ENCODE results near the gene MRPS5.
A peak's percentile ranks its signal among the peaks of the same experiment; 100 is the strongest.

Gene MRPS5

DNA sequence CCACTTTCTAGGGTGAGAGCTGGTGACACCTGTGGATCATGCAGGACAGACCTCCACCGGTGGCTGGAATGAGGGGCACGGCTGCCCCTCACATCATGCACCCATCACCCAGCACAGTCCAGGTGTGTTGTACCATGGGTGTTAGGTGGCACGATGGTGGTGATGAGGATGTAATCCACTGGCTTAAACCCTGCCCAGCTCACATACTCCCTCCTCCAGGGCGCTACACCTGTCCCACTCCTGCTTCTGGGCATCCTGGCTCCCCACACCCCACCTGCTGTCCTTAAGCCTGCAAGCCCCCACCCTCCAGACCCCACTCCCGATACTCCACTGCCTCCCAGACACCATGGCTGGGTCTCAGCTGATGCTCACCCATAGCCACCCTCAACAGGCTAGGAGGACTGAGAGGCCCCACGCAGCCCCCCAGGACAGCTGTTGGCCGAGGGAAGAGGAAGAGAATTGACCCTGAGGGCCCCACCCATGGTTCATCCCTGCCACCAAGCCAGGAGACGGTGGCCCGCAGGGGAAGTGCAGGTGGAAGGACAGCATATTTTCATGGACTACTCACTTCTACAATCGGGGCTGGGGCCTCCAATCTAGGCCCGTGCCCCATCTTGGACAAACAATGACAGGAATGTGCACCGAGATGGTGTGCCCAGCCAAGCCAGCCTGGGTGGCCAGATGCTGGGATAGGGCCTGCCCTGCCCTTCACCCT is 61.8 kb downstream of the MRPS5 start:
- DNase-seq, result no peak

DNA sequence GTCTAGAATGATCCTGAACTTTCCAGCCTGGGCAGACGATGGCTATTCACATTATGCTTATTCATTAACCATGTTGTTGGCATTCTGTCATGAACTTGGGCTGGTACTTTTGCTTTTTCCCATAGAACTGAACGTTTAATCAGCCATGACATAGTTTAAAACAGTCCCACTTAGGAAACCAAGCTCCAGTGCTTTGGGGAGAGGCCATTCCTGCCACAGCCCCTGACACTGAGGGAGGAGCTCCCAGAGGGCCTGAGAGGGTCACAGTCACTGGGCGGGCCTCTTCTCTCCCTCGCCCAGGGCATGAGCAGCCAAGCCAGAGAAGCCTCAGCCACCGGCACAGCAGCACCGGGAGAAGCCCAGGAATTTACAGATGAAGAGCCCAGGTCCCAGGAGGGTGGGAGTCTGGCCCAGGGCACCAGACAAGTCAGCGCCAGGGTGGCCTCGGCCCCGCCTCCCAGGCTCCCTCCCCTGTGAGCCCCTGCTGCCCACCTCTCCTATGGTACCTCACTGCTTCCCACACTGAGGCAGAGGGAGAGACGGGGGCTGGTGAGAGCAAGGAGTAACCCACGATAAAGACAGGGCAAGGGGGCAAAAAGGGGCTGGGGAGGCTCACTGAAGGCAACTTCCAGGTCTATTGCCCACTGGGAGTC is 62.5 kb downstream of the MRPS5 start:
- DNase-seq, result no peak

DNA sequence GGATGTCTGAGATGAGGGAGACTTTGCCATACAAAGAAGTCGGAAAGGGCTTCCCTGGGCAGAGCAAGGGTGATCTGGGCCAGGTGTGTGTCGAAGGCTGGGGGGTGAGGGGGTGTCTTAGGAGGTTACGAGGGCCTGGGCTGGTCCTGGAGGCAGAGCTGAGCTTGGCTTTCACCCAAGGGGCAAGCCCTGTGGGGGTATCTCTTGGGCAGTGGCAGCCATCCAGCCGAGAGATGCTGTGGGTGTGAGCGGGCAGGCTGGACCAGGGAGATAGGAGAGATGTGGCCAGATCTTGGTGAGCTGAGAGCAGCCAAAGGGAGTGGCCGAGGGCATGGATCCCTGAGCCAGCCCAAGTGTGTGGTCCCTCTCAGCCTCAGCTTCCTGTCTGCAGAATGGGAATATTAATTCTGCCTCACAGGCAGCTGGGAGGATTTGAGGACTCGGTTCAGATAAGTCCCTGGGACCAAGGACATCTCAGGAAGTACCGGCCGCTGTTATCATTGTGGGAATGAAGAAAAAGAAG is 63.1 kb downstream of the MRPS5 start:
- DNase-seq, result no peak

DNA sequence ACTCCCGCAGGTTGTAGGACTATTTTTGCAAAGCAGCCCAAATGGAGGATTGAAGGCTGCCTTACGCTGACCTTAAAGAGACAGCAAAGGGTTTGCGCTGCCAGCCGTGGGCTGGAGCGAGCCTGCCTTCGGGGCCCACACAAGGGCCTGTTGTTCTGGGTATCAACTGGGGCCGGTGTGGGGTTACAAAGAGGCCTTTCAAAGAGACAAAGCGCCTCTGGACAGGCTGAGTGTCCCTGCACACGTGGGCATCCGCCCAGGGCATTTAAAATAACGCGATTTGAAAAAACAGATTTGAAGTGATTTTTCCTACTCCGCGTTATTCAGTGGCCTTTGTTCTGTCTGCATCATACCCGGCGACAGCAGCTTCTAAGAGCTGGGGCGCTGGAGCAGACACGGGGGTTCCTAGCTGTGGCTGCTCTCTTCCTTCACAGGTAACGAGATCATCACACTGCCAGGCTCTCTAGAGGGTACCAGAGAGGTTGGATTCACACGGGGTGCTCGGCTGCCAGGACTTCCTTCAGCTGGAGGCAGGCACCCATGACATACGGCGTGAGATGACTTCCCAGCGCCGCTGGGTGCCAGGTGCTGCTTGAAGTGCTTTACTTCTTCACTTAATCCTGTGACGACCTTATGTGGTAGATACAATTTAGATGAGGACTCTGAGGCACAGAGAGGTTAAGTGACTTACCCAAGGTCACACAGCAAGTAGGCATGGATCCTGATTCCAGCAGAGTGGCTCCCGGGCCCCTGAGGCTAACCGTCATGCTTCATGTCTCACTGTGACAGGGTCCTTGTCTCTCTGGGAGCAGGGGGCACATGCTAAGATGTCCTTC is 63.9 kb downstream of the MRPS5 start:
- DNase-seq, result no peak

DNA sequence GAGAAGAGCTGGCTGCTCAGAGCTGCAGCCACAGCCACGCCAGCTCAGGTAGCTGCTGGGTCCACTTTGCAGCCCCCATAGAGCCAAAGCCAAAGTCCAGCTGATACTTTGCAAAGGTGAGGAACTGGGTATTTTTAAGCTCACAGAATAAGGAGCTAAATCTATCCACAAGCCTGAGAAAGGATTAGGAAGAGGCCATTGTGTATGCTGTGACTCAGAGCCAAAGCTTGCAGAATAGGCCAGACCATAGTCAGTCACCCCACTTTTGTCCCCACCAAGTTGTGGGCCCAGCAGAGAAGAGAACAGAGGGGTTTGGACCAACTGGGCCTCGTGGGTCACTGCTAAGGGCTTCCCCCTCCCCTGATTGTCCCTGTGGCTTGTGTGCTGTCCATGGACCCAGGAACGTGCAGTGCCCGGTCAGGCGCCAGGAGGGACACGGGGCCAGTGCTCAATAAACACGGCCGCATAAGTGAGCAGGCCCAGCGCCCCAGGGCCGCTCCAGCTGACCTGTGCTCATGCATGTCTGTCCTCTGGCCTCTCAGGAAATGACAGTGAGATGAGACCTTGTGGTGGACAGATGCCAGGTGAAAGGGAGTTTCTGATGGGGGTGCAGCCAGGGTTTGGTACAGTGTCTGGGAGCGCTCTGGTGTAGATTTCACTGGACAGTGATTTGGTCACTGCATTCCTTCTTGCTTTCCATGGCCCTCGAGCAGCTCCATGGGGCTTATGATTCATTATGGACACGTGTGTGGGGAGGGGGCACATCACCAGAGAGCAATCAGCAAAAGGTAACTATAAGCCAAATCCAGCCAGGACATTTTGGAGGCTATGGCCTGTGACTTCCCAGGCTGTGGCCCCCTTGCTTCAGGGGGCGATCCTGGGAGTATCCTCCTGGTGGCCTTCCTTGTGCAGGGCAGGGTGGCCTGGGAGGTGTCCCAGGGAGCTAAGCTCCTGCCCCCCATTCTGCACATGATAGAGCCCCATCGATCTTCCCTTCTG is 64.8 kb downstream of the MRPS5 start:
- no peak for DNase-seq

DNA sequence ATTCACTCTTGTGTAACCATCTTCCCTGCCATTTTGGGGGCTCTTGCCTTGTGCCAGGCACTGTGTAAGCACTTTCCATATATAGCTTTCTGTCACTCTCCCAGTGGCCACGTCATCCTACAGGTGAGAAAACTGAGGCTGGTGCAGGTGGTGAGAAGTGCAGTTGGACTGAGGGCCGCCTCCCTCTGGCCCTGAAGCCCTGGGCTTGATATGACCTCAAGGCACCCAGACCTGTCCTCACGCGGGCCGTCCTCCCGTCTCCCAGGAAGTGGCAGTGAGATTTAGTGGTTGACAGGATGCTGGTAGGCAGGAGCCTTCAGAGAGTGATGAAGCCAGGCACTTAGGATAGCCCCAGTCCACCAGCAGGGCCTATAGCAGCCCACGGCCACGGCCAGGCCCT is 65.6 kb downstream of the MRPS5 start:
- no peak for DNase-seq

DNA sequence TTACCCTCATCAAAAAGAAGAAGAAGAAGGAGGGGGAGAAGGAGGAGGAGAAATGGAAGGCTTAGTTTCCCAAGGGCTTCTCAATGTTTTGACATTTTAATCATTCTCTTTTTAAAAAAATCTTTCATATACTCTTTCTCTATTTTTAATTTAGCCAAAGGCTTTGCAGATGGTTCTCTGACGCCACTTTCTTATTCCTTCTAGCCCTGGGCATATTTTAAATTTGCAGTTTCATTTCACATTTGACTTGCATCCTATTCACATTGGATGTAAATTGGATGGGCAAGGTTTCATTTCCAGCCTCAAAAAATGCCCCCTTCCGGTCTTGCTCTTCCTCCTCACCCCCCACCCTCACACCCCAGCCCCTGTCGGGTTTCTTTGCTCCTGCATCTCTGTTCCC is 66.3 kb downstream of the MRPS5 start:
- DNase-seq, result no peak

DNA sequence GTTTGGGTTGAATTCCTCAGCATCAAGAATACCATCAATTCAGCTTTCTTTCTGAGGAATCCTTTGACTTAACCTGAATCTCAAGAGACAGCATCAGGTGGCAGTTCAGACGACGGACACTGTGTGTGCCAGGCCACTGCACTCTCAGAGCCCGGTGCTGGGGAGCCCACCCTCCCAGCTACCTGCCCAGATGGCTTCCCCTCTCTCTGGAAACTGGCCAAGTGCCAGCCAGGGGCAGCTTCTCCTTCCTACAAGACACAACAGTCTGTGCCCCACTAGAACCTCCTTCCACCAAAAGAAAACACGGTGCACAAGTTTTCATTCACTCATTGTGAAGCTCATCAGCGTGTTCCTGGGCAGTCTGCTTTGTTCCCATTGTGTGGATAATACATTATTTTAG is 67.6 kb downstream of the MRPS5 start:
- DNase-seq, result peak in 1 of 6 experiments; percentile 17

DNA sequence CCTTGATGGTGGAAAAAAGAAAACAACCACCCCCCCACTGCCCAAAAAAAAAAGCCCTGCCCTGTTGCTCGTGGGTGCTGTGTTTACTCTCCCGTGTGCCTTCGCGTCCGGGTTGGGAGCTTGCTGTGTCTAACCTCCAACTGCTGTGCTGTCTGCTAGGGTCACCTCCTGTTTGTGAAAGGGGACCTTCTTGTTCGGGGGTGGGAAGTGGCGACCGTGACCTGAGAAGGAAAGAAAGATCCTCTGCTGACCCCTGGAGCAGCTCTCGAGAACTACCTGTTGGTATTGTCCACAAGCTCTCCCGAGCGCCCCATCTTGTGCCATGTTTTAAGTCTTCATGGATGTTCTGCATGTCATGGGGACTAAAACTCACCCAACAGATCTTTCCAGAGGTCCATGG is 68.1 kb downstream of the MRPS5 start:
- DNase-seq, result peak in 4 of 6 experiments; percentile 7 to 40 (median 19)

DNA sequence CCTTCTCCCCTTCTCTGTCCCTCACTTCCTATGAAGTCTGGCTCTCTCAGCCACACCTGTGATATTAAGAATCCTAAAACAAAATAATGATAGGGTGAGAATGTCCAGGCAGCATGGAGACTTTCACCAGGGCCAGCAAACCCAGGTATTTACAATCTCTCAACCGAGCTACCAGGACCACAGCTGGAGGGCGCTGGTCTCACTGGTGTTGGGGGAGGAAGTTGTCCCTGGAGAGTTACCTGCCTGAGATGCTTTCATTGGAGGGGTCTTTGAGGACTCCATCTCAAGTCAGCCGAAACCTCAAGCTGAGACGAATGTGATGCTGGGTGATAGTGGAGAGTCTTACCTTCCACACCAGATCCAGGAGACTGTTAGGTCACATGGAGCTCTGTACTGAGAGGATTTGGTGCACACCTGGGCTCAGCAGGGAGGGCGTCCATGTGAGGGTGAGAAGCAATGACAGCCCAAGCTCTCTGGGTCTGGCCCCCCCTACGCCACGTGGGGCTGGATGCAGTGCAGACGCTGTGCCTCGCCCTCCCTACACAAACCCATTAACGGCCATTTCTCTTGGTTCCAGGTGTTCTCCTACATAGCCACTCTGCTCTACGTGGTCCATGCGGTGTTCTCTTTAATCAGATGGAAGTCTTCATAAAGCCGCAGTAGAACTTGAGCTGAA is 68.7 kb downstream of the MRPS5 start:
- peak in 1 of 6 experiments; percentile 14 for DNase-seq

DNA sequence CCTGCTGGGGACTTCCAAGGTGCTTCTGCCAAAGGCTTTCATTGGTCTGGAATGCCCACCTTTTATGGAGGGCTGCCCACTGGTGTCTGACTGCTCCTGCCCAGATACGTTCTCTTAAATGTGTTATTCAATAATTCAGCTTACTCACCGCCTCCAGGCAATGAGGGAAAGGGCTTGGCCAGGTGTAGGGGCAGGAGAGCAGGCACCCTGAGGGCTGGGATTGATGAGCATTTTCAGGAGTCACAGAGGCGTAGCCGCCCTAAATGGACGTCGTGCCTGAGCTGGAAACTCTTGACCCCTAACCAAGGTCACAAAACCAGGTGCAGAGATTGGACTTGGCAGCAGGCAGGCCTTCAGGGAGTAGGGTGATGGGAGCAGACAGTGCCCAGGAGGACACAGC is 69.3 kb downstream of the MRPS5 start:
- DNase-seq, result no peak

DNA sequence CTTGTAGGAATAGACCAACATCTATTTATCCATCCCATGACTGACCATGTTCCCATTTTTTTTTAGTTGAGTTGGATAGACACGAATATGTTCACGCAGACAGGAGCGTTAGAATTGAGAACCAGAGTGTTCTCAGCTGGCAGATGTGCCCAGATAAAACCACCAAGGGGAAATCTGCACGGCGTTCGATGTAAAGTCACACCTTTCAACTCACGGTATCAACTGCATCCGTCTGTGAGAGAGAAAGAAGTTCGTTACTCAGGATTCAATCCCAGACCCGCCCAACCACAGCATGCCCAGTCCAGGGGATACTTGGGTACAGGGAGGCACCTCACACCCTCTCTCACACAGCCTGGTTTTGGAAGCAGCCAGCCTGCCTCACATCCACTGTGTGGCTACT is 70.0 kb downstream of the MRPS5 start:
- no peak for DNase-seq

DNA sequence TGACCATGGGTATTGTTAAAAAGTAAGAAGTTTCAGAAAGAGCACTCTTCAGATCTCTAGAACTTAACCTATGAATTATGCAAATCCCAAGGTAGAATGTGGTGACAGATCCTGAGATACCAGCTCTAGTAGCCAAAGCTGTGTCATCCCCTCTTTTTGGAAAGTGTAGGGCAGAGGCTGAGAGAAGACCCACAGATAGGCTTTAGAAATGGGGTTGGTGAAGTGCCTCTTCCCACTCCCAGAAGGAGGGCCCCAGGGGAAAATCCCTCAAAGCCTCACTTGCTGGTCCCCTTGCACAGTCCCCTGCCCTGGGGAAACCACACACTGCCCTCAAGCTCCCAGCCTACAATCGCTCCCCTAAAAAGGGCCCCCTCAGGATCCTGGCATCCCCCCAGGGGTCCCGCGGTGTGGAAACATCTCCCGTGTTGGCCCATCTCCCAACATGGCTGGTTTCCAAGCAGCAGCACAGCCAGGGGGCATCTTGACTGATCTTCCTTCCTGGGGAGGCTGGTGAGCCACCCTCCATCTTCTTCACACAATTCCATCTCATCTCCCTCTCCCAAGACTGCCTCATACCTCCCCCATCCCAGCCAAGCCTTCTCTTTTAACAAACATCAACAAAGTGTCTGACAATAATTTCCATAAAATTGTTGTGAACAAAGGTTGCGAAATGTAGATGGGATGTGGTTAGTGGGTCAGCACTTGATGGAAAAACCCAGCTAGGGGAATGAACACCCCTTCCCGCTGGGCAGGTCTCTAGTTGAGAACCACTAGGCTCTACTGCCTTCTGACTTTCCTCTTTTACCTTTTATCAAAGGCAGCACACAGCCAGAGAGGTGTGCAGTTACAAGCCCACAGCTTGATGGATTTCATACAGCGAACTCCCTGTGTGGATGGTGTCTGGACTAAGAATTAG is 71.0 kb downstream of the MRPS5 start:
- no peak for DNase-seq

DNA sequence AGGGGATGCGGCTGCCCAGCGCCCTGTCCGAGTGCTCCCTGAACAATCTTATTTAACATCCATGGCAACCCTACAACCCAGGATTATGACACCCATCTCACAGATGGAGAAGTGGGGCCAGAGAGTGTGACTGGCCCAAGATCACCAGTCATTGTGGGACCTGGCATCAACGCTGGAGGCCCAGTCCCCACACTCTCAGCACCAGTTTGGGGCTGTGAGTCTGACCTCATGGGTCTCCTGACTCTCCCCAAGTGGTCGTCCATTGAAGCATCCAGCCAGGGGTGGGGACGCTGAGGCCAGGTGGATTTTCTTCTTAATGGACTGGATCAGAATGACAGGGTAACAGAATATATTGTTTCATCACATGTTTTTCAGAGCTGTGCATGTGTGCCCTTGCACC is 71.6 kb downstream of the MRPS5 start:
- no peak for DNase-seq

DNA sequence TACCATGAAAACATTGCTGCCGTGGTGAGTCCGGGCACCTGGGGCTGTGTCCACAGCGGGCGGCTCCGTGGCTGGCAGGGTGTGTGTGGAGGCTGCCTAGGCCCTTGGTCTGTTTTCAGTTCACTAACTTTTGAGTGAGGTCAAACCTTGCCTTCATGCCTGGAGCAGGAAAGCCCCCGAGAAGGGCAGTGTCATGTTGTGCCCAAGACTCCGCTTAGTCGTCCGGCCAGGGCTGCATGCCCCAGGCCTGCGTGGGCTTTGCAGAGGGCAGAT is 72.0 kb downstream of the MRPS5 start:
- DNase-seq, result no peak

DNA sequence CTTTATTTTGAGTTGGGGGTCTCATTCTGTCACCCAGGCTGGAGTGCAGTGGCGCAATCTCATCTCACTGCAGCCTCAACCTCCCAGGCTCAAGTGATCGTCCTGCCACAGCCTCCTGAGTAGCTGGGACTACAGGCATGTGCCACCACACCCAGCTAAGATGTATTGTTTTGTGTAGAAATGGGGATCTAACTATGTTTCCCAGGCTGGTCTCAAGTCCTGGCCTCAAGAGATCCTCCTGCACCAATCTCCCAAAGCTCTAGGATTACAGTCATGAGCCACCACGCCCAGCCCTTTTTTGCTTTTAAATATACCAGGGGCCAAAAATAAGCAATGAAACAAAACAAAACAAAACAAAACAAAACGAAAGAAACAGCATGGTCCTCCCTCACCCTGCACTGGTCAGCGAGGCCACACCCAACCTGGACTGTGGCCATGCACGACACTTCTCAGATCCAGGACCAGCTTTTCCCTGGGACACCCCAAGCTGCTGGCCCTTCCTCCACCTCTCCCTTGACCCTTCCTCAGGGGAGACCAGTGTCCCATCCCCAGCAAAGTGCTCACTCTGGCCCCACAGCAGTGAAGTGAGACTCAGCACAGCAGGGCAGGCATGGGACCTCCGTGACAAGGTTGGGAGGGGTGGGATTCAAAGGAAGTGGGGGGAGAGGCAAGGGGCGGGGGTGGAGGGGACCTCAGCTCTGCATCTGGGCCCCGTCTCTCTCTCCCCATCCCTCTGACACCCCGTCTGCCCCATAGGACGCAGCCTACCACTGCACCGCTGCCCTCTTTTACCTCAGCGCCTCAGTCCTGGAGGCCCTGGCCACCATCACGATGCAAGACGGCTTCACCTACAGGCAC is 72.6 kb downstream of the MRPS5 start:
- DNase-seq, result no peak

DNA sequence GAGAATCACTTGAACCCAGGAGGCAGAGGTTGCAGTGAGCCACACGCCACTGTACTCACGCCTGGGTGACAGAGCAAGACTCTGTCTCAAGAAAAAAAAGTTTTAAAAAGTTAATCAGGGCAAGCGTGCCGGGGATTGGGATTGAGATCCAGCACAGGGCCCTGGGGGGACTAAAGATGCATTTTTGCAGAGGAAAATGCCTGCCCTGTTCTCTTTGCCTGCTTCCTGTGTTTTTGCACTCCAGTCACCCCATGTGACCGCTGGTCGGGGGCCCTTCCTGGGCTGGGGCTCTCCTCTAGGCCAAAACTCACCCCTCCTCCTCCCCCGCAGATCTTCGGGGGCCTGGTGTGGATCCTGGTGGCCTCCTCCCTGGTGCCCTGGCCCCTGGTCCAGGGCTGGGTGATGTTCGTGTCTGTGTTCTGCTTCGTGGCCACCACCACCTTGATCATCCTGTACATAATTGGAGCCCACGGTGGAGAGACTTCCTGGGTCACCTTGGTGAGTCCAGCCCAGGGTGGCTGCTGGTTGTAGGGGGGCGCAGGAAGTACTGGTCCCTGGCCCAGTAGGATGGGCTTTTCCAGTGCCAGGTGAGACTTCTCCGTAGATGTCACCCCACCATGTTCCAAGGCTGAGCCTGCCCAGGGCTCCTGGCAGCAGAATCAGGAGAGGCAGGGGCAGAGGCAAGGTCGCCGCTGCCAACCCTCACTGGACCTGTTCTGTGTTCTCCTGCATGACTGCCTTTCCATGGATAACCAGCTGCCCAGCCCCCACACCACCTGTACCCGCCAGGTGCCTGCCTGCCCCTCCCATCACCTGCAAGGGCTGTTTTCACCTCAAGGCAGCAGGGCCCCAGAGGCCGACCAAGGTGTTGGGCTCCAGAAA is 73.7 kb downstream of the MRPS5 start:
- DNase-seq, result no peak

DNA sequence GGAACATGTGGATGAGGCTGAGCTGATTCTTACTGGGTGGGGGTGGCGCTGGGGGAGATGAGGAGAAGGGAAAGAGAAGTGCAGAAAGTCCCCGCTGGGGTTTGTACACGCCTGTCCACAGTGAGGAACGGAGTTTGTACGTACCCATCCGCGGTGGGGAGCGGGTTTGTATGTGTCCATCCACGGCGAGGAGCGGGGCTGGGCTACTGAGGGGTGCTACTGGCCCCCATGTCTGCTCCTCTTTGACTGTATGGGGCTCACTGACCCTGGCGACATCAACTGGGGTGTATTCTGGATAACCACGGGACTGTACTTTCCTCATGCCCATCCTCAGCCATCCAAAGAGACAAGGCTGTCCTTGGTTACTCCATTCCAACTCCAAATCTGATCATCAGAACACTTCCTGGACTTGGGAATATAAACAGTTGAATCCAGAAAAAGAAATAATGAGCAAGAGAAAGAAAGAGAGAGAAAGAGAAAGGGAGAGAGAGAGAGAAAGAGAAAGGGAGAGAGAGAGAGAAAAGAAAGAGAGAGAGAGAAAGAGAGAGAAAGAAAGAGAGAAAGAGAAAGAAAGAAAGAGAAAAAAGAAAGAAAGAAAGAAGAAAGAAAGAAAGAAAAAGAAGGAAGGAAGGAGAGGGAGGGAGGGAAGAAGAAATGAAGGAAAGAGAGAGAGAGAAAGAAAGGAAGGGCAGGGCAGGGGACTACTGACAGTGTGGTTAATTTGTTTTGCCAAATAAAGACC is 75.1 kb downstream of the MRPS5 start:
- DNase-seq, result no peak
